ENCODE data around the gene BAIAP2L1. TPM values are rescaled to one million over a fixed set of nuclear protein-coding genes. Genes with fewer than 3 reads are reported as not detected.

Gene BAIAP2L1
- total and polyA plus RNA-seq, 9 of the 15 experiments (the other 6 are each of a cell fraction or from before 2014, with no cell fraction given): 4.2 to 29.8 (median 15.5) TPM

GRCh38 chr7:98400542-98401340, at the start of gene BAIAP2L1 (continued):
- TF ChIP-seq CHD7 (IDR thresholded peaks at IDR 0.05; ENCODE audit: low read depth, low read length) (no peak), MAX (CRISPR knock-in tag; IDR thresholded peaks at IDR 0.05) (peak; percentile 84), ZNF436 (CRISPR knock-in tag; IDR thresholded peaks at IDR 0.05) (no peak), ZNF311 (CRISPR knock-in tag; IDR thresholded peaks at IDR 0.05) (no peak), CREB5 (CRISPR knock-in tag; IDR thresholded peaks at IDR 0.05) (no peak), MXI1 (IDR thresholded peaks at IDR 0.05; ENCODE audit: low read depth, low read length) (no peak), EWSR1 (IDR thresholded peaks at IDR 0.05; ENCODE audit: borderline replicate concordance, low read depth, partially characterized antibody) (no peak), ATF6 (CRISPR knock-in tag; IDR thresholded peaks at IDR 0.05) (no peak), CHD1 (IDR thresholded peaks at IDR 0.05; ENCODE audit: low read length) (no peak), CEBPG (CRISPR knock-in tag; IDR thresholded peaks at IDR 0.05) (no peak), CEBPG (tag; conservative IDR thresholded peaks at IDR 0.05 in 1 of 2, IDR thresholded peaks at IDR 0.05 in 1 of 2) (no peak), ADNP (tag; IDR thresholded peaks at IDR 0.05) (no peak)
